CD4-positive, alpha-beta T cell treated with Interleukin-6 at 100 ng/mL for 8 hours (primary cell): ENCODE data around the gene MAP3K7.

ENCODE experiments used
- DNase-seq: peaks from one replicate; pipeline ENCODE4 v3.0.0-alpha.2; 2020; ENCODE audit warnings: mixed read lengths, low spot score

The MAP3K7 gene

DNA sequence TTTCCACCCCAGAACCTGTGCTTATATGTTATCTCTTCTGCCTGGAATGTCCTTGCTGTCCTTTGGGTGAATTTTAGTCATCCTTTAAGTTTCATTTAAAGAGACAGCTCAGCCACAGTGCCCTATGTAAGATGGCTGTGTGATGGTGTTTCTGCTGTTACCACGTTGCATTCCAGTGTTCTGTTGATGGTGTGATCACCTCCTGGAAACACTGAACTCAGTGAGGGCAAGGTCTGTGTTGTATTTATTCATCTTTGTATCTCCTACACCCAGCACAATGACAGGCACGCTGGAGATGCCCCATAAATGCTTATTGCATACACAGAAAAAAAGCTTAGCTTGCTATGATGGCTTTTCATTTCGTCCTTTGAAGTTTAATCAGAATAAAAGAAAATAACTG is 102.5 kb downstream of the MAP3K7 start:
- DNase-seq: no peak

DNA sequence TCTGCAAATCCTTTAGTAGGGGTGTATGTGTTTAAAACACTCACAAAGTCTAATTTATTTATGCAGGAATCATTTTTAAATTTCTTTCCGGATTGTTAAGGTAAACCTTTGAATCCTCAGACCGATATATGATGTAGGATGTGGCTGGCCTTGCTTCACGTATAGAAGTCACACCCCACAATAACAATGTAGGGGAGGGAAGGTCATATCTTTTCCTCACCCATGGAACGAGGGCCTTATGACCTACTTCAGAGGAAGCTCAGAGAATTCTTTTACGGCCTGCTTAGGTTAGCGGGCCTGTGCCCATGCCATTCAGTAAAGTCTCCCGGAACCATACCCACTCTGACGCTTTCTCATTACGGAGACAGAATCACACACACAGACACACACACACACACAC is 102.9 kb downstream of the MAP3K7 start:
- DNase-seq: no peak

DNA sequence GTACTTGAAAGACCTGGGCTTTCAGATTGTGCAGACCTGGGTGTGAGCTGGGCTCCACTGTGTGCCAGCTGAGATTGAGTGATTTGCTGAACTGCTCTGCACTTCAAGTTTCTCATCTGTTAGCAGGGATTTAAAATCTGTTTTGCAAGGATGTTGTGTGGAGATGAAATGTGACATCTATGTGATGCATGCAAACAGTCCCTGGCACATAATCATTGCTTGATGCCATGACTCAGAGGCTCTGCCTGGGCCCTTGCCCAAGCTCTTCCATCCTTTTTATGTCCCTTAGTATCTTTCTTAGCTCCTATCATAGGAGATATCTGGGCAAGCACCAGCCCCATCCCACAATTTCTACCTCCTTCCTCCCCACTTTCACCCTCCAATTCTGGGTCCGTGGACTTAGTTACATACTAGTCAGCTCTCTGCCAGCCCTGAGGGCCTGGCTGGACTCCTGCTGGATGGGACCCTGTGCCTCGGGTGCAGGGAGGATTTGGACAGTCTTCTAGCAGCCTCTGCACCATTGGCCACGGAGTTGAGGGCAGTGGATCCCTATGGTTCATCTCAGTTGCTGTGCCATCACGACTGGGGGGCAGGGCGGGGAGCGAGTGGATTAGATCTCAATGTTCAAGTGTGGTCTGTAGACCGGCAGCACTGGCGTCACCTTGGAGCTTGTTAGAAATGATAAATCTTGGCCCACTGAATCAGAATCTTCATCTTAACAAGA is 103.6 kb downstream of the MAP3K7 start:
- no peak for DNase-seq

DNA sequence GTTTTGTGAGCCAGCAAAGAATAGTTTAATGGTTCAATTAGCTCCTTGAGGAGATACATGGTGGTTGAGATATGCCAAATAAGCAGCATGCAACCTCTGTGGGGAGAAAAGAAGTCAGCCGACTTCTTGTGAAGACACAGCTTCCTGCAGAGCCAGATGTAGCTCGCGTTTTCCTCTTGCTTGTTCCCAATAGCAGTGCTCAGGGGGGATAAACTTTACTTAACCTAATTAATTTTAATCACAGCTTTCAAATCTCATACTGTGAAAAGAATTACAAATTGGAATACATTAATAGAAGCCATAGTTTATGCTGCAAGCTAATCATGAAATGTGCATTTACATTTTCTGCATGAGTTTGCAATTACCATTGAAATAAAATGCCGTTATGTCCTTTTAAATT is 106.2 kb downstream of the MAP3K7 start:
- no peak for DNase-seq

DNA sequence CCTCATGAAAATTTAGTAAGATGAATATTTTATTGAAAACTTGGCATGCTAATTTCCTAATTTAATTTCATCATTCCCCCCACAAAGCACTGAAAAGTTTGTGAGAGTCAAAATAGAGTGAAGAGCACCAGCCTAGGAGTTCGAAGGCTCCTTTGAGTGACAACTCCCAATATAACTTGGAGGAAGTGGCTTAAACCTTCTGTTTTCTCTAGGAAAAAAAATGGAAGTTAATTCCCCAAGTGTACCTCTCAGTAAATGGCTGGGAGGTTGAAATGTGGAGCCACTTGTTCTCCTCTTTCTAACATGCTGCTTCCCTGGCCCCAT is 107.3 kb downstream of the MAP3K7 start:
- DNase-seq: no peak

DNA sequence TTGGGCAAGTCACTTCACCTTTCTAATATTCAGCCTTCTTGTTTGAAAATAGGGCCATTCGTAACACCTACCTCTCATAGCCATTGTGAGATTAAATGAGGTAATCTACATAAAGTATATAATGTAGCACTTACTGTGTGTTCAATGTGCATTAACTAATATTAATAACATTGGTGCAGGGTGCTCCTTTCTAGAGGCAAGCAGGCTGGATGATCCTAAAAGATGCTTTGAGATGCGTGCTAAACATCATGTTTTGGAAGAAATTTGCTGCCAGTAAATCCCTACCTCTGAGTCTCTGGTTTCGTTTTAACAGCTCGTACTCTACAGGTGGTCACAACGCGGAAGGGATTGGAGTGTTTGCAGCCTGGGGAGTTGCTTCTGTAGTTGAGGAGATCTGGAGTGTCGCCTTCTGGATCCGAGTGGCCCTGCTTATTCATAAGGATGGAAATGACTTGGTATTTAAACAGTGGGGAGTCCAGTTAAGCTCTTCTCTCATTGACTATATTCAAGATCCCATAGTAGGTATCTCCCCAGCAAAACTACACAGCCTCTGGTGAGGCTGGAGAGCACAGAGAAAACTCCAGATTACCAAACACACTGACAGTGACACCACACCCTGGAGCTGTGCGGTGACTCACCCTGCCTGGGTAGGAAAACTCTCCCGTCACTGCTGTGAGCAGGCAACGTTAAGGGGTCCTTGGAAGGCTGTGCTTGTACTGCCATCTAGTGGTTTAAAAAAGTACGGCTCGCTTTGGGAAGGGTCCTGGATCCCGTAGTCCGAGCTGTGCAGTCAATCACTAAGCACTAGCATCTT is 107.9 kb downstream of the MAP3K7 start:
- DNase-seq: peak; percentile 89

DNA sequence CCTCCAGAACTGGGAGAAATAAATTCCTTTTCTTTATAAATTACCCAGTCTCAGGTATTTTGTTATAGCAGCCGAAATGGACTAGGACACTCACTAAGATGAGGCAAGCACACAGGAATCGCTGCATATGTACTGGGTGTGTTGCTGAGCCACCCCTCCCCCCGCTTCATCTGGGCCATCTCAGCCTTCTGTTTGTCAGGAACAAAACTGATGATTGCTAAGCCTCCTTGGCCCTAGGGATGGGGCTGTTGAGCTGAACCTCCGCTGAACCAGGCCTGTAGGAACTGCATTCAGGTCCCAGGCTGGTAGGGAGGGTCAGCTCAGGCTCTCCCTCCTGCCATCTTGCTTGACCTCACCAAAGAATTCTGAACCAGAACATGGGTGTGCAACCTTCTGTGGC is 108.6 kb downstream of the MAP3K7 start:
- no peak for DNase-seq

DNA sequence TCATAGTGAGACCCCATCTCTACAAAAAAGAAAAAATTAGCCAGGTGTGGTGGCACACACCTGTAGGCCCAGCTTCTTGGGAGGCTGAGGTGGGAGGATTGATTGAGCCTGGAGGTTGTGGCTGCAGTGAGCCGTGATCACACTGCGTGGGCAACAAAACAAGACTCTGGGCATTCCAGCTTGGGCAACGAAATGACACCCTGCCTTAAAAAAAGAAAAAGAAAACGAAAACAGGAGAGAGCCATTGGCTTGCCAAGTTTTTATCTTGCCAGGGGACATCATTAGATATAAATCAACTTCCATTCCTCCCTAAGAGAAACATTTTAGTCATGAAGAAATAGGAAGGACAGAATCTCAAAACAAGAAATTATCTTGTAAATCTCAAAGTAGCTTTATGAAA is 109.5 kb downstream of the MAP3K7 start:
- no peak for DNase-seq

DNA sequence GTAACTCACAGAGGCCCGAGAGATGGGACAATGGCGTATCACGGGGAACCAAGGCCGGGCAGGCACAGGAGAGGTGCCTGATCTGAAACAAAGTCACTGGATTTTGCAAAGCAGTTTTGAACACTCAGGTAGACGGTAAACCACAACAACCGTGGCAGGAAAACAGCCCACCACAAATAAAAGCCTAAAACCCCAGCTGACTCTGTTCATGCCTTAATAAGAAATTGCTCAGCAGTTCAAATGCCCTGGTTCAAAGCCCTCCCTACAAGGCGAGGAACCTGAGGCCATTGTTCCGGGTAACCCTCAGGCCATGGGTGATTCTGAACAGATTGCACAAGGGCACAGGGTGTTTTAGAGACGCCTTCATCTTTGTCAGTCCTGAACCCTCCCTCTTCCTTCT is 114.2 kb downstream of the MAP3K7 start:
- DNase-seq: peak; percentile 38

DNA sequence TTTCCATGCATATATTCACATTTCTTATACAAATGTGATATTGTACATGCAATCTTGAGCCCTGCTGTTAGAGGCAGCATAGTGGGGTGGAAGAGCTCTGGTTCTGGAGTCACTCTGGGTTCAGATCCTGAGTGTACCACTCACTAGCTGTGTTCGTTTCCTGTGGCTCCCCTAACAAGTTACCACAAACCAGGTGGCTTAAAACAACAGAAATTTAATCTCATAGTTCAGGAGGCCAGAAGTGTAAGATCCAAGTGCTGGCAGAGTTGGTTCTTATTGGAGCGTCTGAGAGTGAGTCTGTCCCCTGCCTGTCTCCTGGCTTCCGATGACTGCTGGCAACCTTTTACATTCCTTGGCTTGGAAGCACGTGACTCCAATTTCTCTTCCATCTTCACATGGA is 115.6 kb downstream of the MAP3K7 start:
- DNase-seq: no peak

DNA sequence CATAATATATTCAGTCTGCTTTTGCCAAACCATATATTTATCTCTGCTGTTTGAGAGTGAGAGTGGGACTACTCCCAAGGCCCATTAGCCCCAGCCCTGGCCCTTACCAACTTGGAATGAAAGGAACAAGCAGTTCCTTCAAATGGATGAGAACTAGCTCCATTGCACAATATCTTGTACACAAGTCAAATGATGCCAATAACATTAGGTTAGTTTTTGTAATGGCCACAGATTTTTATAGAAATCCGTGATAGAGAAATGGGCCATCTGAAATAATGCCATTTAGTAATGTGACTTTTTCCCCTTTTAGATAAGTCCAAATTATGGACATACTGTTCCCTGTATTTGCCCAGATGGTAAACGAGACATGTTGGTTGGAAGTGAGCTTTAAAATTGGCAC is 117.0 kb downstream of the MAP3K7 start:
- DNase-seq: no peak

DNA sequence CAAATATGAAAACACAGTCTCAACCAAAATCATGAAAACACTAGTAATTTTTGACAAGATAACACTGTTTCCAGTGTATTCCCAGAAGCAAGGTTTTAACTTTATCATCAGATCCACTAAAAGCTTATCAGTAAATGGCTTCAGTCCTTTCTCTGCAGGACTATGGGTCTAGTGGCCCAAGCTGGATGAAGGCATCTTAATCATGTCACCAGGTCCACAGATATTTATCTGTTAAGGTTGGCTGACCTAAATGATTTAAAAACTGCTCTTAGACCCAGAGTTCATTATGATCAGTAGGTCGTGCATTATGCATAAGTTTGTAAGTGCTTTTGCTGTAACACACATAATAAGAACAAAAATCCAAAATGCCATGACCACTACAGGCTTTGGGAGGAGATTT is 118.0 kb downstream of the MAP3K7 start:
- no peak for DNase-seq

DNA sequence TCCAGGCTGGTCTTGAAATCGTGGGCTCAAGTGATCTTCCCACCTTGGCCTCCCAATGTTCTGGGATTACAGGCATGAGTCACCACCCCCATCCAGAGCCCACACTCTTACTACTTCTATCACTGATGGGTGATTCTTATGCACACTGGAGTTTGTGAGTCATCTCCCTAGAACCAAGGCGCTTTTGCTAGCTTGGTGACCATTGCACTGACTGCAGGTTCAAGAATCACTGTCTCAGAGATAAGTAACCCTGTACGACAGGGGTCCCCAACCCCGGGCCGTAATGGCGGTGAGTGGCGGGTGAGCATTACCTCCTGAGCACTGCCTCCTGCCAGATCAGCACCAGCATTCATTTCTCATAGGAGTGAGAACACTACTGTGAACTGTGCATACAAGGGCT is 118.8 kb downstream of the MAP3K7 start:
- no peak for DNase-seq

DNA sequence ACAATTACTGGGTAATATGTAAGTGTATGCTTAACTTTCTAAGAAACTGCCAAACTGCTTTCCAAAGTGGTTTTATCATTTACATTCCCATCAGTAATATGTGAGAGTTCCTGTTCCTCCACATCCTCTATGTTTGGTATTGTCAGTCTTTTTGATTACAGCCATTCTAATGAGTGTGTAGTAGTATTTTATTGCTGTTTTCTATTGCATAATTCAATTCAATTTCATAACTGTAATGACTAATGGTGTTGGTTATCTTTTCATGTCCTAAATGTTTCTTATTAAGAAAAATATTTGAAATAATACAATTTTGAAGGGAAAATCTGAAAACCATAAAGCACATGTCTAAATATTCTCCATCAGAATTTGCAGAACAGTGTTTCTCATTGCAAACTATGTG is 119.3 kb downstream of the MAP3K7 start:
- DNase-seq: no peak

DNA sequence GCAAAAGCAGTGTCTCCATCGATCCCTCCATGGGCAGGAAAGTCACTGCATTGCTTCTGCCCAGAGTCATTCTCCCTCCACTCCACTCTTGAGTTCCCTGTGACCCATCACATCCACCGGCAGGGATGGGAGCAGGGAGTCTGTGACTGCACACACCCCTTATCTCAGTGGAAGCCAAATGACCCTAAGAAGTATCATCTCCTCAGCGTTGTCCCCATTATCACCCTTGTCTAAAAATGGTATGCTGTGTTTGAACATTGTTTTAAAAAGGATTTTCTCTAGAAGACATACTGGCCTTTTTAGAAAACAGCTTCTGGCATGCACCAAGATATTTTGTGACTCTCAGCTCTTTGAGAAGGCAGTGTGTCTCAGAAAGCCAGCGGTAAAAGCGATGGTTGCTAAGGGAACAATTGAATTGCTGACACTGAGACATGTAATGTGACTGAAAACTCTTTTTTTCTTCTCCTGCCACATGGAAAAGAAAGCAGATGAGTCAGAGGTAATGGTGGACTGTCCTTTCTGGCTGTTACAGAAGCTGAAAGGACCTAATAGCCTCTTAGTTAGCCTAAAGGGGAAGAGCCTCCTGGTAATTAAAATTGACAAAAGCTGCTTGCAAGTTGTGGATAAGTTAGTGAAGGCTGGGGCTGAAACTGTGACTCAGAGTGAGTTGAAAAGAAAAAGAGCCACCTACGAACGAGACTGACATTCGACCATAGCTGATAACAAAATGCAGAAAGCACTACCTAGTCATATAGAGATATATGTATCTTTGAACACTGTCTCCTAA is 120.5 kb downstream of the MAP3K7 start:
- DNase-seq: no peak

DNA sequence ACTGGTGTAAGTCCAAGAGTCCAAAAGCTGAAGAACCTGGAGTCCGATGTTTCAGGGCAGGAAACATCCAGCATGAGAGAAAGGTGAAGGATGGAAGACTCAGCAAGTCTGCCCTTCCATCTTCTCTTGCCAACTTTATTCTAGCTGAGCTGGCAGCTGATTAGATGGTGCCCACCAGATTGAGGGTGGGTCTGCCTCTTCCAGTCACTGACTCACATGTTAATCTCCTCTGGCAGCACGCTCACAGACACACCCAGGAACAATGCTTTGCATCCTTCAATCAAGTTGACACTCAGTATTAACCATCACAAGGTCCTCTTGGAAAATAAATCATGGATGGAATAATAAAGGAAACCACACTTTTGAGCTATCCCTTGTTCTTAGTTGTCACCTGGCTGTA is 121.2 kb downstream of the MAP3K7 start:
- DNase-seq: no peak

DNA sequence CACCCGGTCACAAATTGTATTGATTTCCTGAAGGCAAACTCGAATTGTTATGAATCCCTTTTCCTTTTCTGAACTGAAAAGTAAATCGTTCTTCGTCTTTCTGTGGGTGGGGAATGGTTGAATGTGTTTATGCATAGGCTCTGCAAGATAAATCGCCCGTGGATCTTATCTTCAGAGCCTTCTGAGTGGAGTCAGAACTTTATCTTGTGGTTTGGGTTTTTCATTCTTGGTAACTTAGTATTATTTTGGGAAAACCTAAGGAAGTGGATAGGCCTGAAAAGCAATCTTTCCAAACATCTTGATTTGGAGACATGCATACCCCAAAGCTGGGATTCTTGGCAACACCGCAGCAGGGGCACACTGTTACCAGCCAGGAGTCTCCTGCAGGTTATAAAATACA is 122.4 kb downstream of the MAP3K7 start:
- DNase-seq: no peak

DNA sequence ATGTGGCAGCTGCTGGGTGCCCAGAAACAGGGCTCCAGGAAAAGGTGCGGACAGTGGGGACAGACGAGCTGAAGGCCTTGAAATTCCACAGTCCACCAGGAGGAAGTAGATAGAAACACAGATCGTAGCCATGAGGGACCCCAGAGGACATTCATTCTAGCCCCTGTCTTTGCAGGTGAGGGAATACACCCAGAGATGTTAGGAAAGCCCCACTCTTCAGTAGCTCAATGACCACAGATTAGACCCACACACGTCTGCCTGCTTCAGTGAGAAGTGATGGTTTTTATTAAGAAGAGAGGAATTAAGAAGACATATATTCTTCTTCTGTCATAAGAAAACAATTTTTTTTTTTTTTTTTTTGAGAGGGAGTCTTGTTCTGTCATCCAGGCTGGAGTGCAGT is 123.0 kb downstream of the MAP3K7 start:
- DNase-seq: no peak
